GM19351 (cell line): ENCODE measurements around the gene PGS1.

Source experiments
- ATAC-seq: cut with Tn5 transposase; IDR thresholded peaks from one replicate; pipeline ENCODE4 v1.9.1; 2021; ENCODE audit warnings: mild to moderate bottlenecking, moderate library complexity; ENCODE audit not compliant: unreplicated experiment

PGS1 gene

GRCh38 chr17:78469443-78469842, 91.0 kb downstream of the PGS1 start:
- ATAC-seq: no peak

GRCh38 chr17:78471635-78472034, 93.2 kb downstream of the PGS1 start:
- no peak for ATAC-seq

DNA sequence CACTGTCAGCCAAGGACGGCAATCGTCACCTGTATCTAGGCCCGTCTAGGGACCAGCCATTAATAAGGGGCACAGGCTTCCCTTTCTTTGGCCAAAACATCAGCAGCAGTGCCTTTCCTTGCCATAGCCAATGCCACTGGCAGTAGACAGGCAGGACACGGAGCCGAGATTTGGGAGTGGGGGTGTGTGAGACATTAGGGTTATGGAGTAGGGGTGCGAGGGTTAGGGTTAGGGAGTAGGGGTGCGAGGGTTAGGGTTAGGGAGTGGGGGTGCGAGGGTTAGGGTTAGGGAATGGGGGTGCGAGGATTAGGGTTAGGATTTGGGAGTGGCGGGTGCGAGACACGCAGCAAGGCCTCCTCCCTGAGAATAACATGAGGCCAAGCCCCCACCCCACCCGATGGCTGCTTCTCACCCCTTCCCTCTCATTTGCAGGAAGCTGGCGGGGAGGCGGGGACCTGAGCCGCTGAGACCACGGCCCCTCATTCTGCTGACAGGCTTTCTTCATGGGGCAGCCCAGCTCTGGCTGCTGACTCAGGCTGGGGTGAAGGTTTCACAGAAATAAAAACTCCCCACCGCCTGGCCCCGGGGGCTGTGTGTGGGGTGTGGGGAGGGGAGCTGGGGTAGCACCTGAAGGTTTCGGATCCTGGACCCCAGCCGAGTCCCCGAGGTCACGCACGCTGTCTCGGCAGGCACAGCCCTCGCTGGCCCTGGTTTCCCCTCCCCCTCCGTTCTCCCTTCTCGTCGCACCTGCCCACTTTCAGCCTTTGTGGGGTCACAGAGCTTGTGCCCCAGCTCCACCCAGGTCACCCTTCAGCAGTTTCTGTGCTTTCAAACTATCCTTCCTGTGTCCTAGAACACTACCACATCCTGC, 93.8 kb downstream of the PGS1 start:
- no peak for ATAC-seq

- no peak for ATAC-seq
Observed at GRCh38 chr17:78473951-78474613, 95.6 kb downstream of the PGS1 start.
